Stimulated activated CD8-positive, alpha-beta memory T cell treated with anti-CD3 and anti-CD28 coated beads, Interleukin-4, amount 100 ng/mL, for 4 hours (primary cell): ENCODE measurements around the gene EPHB2.

ENCODE experiments used
- DNase-seq, 2 donors: peaks; one replicate each; pipeline ENCODE4 v3.0.0-alpha.2; 2020; ENCODE audit warnings: low read depth in 2 of 2, low spot score in 1 of 2

The EPHB2 gene

GRCh38 chr1:22721122-22721873 lies 10.7 kb downstream of the EPHB2 start:
- no peak for DNase-seq

DNA sequence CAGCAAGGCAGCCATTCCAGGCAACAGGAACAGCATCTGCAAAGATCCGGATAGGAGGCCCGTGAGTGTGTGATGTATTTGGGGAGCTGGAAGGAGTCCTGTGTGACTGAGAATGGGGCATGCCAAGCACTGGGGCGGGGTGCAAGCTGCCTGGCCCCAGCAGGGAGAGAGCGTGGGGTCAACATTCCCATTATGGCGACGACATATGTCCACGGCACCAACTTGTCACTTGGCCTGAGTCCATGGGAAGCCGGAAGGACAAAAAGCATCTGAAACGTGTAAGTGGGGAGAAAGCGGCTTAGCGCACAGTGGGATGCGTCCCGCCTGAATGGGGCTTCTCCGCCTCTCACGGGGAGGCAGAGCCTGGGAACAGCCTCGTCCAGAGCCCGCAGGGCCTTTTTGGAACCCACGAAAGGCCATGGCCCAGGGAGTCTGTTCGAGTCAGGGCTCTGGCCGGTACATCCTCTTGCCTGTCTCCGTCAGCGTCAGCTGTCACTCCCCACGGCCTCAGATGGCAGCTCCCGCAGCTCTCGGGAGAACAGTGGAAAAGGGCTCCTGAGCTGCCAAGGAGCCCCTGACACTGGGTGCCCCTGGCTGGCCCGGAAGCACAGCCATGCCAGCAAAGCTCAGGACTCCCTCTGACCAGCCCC lies 12.4 kb downstream of the EPHB2 start:
- no peak for DNase-seq

- no peak for DNase-seq
Observed at GRCh38 chr1:22727873-22728272, 17.2 kb downstream of the EPHB2 start.

- DNase-seq = no peak
Observed at GRCh38 chr1:22728751-22729399, 18.2 kb downstream of the EPHB2 start.

DNA sequence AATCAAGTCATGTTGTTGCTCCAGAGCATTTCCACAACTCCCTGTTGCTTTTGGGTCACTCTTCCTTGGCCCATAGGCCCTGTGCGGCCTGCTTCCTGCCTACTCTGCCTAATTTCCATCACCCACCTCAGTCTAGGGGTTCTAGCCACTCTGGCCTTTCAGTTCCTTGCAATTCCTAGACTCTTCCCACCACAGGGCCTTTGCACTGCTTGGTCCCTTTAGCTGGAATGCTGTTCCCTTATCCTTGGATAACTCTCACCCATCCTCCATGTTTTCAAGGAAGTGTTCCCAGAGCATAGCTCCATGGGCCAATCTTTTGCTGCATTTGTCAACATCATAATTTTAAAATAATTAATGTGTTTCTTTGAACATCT lies 18.7 kb downstream of the EPHB2 start:
- no peak for DNase-seq

GRCh38 chr1:22729912-22730311 lies 19.3 kb downstream of the EPHB2 start:
- no peak for DNase-seq

GRCh38 chr1:22731924-22732720 lies 21.5 kb downstream of the EPHB2 start:
- DNase-seq = no peak

DNA sequence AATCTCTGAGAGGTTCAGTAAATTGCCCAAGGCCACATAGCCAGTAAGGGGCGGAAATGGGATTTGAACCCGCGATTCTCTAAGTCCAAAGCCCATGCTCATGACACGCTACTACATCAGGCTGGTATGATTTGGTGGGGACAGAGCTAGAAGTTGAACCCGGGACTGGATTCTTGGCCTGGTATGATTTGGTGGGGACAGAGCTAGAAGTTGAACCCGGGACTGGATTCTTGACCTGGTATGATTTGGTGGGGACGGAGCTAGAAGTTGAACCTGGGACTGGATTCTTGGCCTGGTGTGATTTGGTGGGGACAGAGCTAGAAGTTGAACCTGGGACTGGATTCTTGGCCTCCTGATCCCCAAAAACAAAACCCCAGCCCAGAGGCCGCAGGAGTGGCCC lies 23.0 kb downstream of the EPHB2 start:
- DNase-seq = no peak

GRCh38 chr1:22736501-22737080 lies 26.0 kb downstream of the EPHB2 start:
- no peak for DNase-seq

- DNase-seq = no peak
Observed at GRCh38 chr1:22737374-22738068, 26.9 kb downstream of the EPHB2 start.

DNA sequence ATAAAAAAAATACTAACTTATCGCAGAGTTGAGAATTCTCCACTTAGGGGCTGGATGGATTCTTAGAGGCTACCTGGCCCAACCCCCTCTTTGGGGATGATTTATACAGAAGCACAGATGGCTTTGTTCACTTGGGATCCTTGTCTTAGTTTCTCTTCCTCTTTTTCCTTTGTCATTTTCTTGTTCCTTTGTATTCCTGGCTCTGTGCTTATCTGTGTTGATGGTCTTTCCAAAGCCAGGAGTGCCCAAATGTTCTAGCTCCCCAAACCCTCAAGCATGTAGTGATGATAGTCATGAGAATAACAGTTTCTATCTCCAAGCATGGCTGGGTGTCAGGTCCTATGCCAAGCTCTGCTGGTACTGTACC lies 27.4 kb downstream of the EPHB2 start:
- DNase-seq = no peak

GRCh38 chr1:22738522-22738921 lies 27.9 kb downstream of the EPHB2 start:
- DNase-seq = no peak

- DNase-seq = no peak
Observed at GRCh38 chr1:22739648-22740385, 29.2 kb downstream of the EPHB2 start.

GRCh38 chr1:22741118-22741517 lies 30.5 kb downstream of the EPHB2 start:
- DNase-seq = no peak

DNA sequence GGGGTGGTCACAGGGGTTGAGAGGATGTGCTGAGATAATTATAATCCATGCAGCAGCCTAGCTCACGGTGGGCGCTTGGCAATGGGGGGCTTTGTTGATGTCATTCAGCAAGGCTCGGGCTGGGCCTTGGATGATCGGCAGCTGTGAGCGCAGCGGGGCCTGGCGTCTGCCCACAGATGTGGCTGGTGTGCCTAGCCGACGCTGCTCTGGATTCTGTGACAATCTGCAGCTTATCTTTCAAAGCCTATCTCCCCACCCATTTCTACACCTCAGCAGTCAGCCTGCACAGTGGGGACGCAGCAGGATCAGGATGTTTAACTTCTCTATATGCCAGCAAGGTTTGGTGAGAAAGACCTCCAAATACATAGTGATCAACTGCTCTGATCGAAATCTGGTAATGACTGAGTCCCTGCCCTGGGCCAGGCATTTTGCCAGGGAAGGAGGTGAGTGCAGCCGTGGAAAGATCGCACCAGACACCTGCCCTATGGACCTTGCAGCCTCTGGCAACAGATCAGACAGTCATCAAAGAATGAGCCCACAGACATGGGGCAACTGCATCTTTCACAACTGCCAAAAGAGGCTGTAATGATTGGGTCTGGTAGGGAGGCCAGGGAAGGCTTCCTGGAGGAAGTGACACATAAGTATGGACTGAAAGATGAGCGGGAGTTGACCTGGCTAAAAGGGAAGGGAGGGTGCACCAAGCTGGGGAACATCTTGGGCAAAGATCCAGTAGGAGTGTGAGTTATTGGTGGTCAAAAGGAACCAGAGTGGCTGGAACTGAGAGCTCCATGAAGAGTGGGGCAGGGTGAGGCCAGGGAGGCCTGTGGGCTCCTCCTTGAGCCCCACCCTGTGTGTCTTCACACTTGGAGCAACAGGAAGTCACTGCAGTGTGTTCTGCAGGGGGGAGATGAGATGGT lies 35.3 kb downstream of the EPHB2 start:
- DNase-seq = no peak

DNA sequence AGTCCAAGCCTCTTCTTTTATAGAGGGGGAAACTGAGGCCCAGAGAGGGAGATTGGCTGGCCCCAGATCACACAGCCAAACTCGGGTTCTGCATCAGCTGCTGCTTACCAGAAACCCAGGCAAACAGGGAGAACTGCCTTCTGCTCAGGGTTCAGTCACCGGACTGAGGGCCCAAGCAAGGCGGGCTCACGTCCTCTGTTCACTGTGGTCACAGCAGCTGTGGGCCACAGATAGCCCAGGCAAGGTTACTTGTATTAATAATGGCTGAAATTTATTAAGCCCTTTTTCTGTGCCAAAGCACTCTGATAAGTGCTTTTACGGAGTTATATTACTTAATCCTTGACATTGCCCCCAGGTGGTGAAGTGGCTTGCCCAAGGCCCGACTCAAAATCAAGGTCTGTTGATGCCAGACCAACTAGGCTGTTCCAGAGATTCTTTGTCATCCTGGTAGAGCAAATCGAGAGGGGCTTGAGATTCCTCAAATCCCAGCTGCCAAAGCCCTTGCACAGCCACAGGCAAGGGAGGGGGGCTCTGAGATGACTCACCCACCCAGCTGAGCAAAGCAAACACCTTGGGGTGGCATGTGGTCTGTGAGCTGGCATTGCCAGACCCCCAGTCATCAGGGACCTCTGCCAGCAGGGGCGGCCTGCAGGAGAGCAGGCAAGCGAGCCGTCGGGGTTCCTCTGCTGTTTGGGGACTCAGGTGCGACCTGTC lies 36.5 kb downstream of the EPHB2 start:
- no peak for DNase-seq

GRCh38 chr1:22747735-22748073 lies 37.1 kb downstream of the EPHB2 start:
- no peak for DNase-seq

DNA sequence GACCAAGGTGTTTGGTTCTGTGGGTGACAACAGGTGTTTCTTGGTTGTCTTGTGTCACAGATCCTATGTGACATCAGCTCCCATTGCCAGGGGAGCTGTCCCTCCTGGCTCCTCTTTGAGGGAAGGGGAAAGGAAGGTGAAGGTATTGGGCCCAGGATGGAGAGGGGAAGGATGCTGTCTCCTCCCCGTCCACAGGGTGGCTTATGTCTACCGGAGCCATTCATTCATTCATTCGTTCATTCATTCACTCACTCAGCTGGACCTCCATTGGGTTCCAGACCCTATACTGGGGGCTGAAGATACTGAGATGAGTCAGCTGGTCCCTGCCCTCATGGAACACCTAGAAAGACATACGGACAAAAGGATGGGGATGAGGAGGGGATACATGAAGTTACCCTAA lies 38.9 kb downstream of the EPHB2 start:
- no peak for DNase-seq
